ENCODE data around the gene LHFPL2. TPM values are rescaled to one million over a fixed set of nuclear protein-coding genes. Genes with fewer than 3 reads are reported as not detected.
A peak's percentile ranks its signal among the peaks of the same experiment; 100 is the strongest.

Gene LHFPL2
- total and polyA plus RNA-seq, 2 donors from 2014 or later: 1.8 to 12.6 TPM

- H3K4me3 ChIP-seq (ENCODE audit: low read length in 3 of 3): no peak overlapping the region
- no peaks in the 10 kb centered on the region for H3K27me3 ChIP-seq (ENCODE audit: control insufficient read depth, insufficient read depth, low read length)
- H3K4me1 ChIP-seq (ENCODE audit: control insufficient read depth in 2 of 3, insufficient read depth in 2 of 3, low read depth in 1 of 3, low read length in 3 of 3): peaks cover 0 to 17% (median 3%) of the 10 kb centered on the region in 3 donors
- H3K9ac ChIP-seq (ENCODE audit: low read length in 3 of 3): no peak overlapping the region
- no peaks in the 10 kb centered on the region for H3K9me3 ChIP-seq (ENCODE audit: control insufficient read depth in 2 of 3, insufficient read depth in 1 of 3, low read length in 3 of 3)
- no peak overlapping the region for H3K27ac ChIP-seq (ENCODE audit: low read depth in 2 of 2, low read length in 2 of 2)
- no peak for TF ChIP-seq CTCF (IDR thresholded peaks at IDR 0.05; ENCODE audit: borderline replicate concordance, extremely low read depth, insufficient read depth)
- DNase-seq: peak in 1 of 5 donors; percentile 31
- no peak for FAIRE-seq
- intact Hi-C loops (cut with DNase I): no loop called here
- no peaks in the 10 kb centered on the region for H3K36me3 ChIP-seq (ENCODE audit: control insufficient read depth in 2 of 3, insufficient read depth in 3 of 3, low read length in 3 of 3)
These were observed 106.2 kb downstream of the LHFPL2 start for GRCh38 chr5:78542321-78542840.

- FAIRE-seq: no peak
- Histone ChIP-seq H3K4me3 (ENCODE audit: low read length in 3 of 3) (no peak overlapping the region), H3K27me3 (ENCODE audit: control insufficient read depth, insufficient read depth, low read length) (no peaks in the 10 kb centered on the region), H3K4me1 (ENCODE audit: control insufficient read depth in 2 of 3, insufficient read depth in 2 of 3, low read depth in 1 of 3, low read length in 3 of 3) (peaks cover 0 to 11% (median 0%) of the 10 kb centered on the region in 3 donors), H3K36me3 (ENCODE audit: control insufficient read depth in 2 of 3, insufficient read depth in 3 of 3, low read length in 3 of 3) (no peaks in the 10 kb centered on the region), H3K9me3 (ENCODE audit: control insufficient read depth in 2 of 3, insufficient read depth in 1 of 3, low read length in 3 of 3) (no peaks in the 10 kb centered on the region), H3K27ac (ENCODE audit: low read depth in 2 of 2, low read length in 2 of 2) (no peak overlapping the region), H3K9ac (ENCODE audit: low read length in 3 of 3) (no peak overlapping the region)
- intact Hi-C loops (cut with DNase I): no loop called here
- DNase-seq: peak in 4 of 5 donors; percentile 46 to 70 (median 62)
- TF ChIP-seq CTCF (IDR thresholded peaks at IDR 0.05; ENCODE audit: borderline replicate concordance, extremely low read depth, insufficient read depth): no peak
These were observed 107.4 kb downstream of the LHFPL2 start for GRCh38 chr5:78541086-78541654.

- FAIRE-seq (no peak), DNase-seq (peak in 3 of 5 donors; percentile 40 to 46 (median 41))
- H3K9me3 ChIP-seq (ENCODE audit: control insufficient read depth in 2 of 3, insufficient read depth in 1 of 3, low read length in 3 of 3): no peaks in the 10 kb centered on the region
- intact Hi-C loops (cut with DNase I): no loop called here
- H3K27ac ChIP-seq (ENCODE audit: low read depth in 2 of 2, low read length in 2 of 2): peak overlapping the region in 1 of 2 donors; percentile 8
- H3K4me3 ChIP-seq (ENCODE audit: low read length in 3 of 3): no peak overlapping the region
- H3K36me3 ChIP-seq (ENCODE audit: control insufficient read depth in 2 of 3, insufficient read depth in 3 of 3, low read length in 3 of 3): no peaks in the 10 kb centered on the region
- no peak overlapping the region for H3K9ac ChIP-seq (ENCODE audit: low read length in 3 of 3)
- H3K27me3 ChIP-seq (ENCODE audit: control insufficient read depth, insufficient read depth, low read length): no peaks in the 10 kb centered on the region
- H3K4me1 ChIP-seq (ENCODE audit: control insufficient read depth in 2 of 3, insufficient read depth in 2 of 3, low read depth in 1 of 3, low read length in 3 of 3): peaks cover 0 to 11% (median 0%) of the 10 kb centered on the region in 3 donors
- TF ChIP-seq CTCF (IDR thresholded peaks at IDR 0.05; ENCODE audit: borderline replicate concordance, extremely low read depth, insufficient read depth): no peak
These were observed 108.1 kb downstream of the LHFPL2 start for GRCh38 chr5:78540335-78541085.

Measured in kidney (tissue), 14 donors.